WTC11 (cell line): ENCODE data around the gene CSTPP1.

Source experiments
- CTCF ChIP-seq: fragments of 200-600 bp; IDR thresholded peaks from 2 replicates; pipeline ENCODE4 v1.8.0; 2022; ENCODE audit warnings: antibody characterized with exemption
- JUN ChIP-seq: sonication (generic); formaldehyde crosslinking; IDR thresholded peaks from 2 replicates; pipeline ENCODE4 v1.8.0; 2023; ENCODE audit warnings: mild to moderate bottlenecking, missing genetic modification reagents
- MYBL2 ChIP-seq: sonication (generic); formaldehyde crosslinking; IDR thresholded peaks from 2 replicates; pipeline ENCODE4 v1.8.1; 2023; ENCODE audit warnings: mild to moderate bottlenecking, moderate library complexity, missing genetic modification reagents
- ZBTB21 ChIP-seq: sonication (generic); formaldehyde crosslinking; IDR thresholded peaks from 2 replicates; pipeline ENCODE4 v1.8.1; 2023; ENCODE audit warnings: mild to moderate bottlenecking, missing genetic modification reagents, borderline replicate concordance
- ZNF512 ChIP-seq: sonication (generic); formaldehyde crosslinking; IDR thresholded peaks from 2 replicates; pipeline ENCODE4 v1.8.1; 2022; ENCODE audit warnings: missing genetic modification reagents, borderline replicate concordance

- TF ChIP-seq JUN (CRISPR knock-in tag) (no peak), ZBTB21 (no peak), ZNF512 (CRISPR knock-in tag) (no peak), CTCF (no peak), MYBL2 (CRISPR knock-in tag) (no peak)
Measured at GRCh38 chr11:47109727-47110246, 173.2 kb downstream of the CSTPP1 start.
